GM21723 (cell line): ENCODE results near the gene HIPK2.
"Not testable (repeated sequence)": the region's sequence is repeated elsewhere in the genome, so short reads cannot be mapped to it uniquely, and the experiment has no call there.

Source experiments
- ATAC-seq: cut with Tn5 transposase; IDR thresholded peaks from one replicate; pipeline ENCODE4 v1.9.1; 2021; ENCODE audit warnings: mild to moderate bottlenecking, moderate library complexity; ENCODE audit not compliant: unreplicated experiment

The HIPK2 gene

GRCh38 chr7:139635526-139636302, 142.1 kb downstream of the HIPK2 start:
- no peak for ATAC-seq

GRCh38 chr7:139634087-139634486, 143.7 kb downstream of the HIPK2 start:
- no peak for ATAC-seq

GRCh38 chr7:139631520-139632031, 146.2 kb downstream of the HIPK2 start:
- no peak for ATAC-seq

GRCh38 chr7:139630643-139631519, 146.9 kb downstream of the HIPK2 start:
- no peak for ATAC-seq

GRCh38 chr7:139629392-139630082, 148.3 kb downstream of the HIPK2 start:
- ATAC-seq = no peak

GRCh38 chr7:139627831-139628230, 150.0 kb downstream of the HIPK2 start:
- no peak for ATAC-seq

GRCh38 chr7:139626817-139627216, 151.0 kb downstream of the HIPK2 start:
- ATAC-seq = no peak

- no peak for ATAC-seq
These were observed 154.3 kb downstream of the HIPK2 start for GRCh38 chr7:139623518-139623917.

- ATAC-seq = no peak
These were observed 157.0 kb downstream of the HIPK2 start for GRCh38 chr7:139620676-139621344.

GRCh38 chr7:139619367-139619657, 158.5 kb downstream of the HIPK2 start:
- no peak for ATAC-seq

GRCh38 chr7:139618482-139619366, 159.1 kb downstream of the HIPK2 start:
- no peak for ATAC-seq

- no peak for ATAC-seq
These were observed 160.7 kb downstream of the HIPK2 start for GRCh38 chr7:139617074-139617473.

- ATAC-seq = no peak
These were observed 162.9 kb downstream of the HIPK2 start for GRCh38 chr7:139614886-139615285.

GRCh38 chr7:139613971-139614411, 163.8 kb downstream of the HIPK2 start:
- no peak for ATAC-seq

GRCh38 chr7:139611556-139611955, 166.2 kb downstream of the HIPK2 start:
- ATAC-seq = not testable (repeated sequence)

- no peak for ATAC-seq
These were observed 167.2 kb downstream of the HIPK2 start for GRCh38 chr7:139610595-139610994.

GRCh38 chr7:139603896-139604295, 173.9 kb downstream of the HIPK2 start:
- ATAC-seq = no peak

GRCh38 chr7:139603282-139603681, 174.5 kb downstream of the HIPK2 start:
- ATAC-seq = no peak

- no peak for ATAC-seq
These were observed 175.6 kb downstream of the HIPK2 start for GRCh38 chr7:139602143-139602722.
